H9 (cell line): ENCODE measurements around the gene DRG1. TPM values are rescaled to one million over a fixed set of nuclear protein-coding genes. Genes with fewer than 3 reads are reported as not detected.

Experiments
- DNase-seq: peaks from one replicate; pipeline ENCODE4 v3.0.0-alpha.2; 2017
- H2AFZ ChIP-seq: one replicate; pipeline ENCODE4 v1.6.1; 2013; ENCODE audit warnings: mild to moderate bottlenecking, low read length, control low read depth, moderate library complexity
- H2AK5ac ChIP-seq: 2 replicates; pipeline ENCODE4 v1.6.1; 2013; ENCODE audit warnings: low read length, control low read depth, mixed read lengths; ENCODE audit not compliant: insufficient read length
- H2BK120ac ChIP-seq: one replicate; pipeline ENCODE4 v1.6.1; 2013; ENCODE audit warnings: low read depth, mild to moderate bottlenecking, low read length, control low read depth, inconsistent platforms; ENCODE audit not compliant: poor library complexity, severe bottlenecking
- H2BK12ac ChIP-seq: 2 replicates; pipeline ENCODE4 v1.6.1; 2013; ENCODE audit warnings: low read length, control low read depth, mixed read lengths, low read depth; ENCODE audit not compliant: insufficient read length
- H2BK15ac ChIP-seq: 2 replicates; pipeline ENCODE4 v1.6.1; 2013; ENCODE audit warnings: low read depth, low read length, control low read depth
- H2BK20ac ChIP-seq: one replicate; pipeline ENCODE4 v1.6.1; 2013; ENCODE audit warnings: low read depth, mild to moderate bottlenecking, low read length, control low read depth, inconsistent platforms; ENCODE audit not compliant: poor library complexity, severe bottlenecking
- H2BK5ac ChIP-seq: 2 replicates; pipeline ENCODE4 v1.6.1; 2013; ENCODE audit warnings: low read length, control low read depth, mixed read lengths; ENCODE audit not compliant: insufficient read length
- H3K14ac ChIP-seq: 2 replicates; pipeline ENCODE4 v1.6.1; 2013; ENCODE audit warnings: low read length, control low read depth; ENCODE audit not compliant: insufficient read depth
- H3K18ac ChIP-seq: 2 replicates; pipeline ENCODE4 v1.6.1; 2013; ENCODE audit warnings: low read depth, mild to moderate bottlenecking, mixed read lengths, low read length, control low read depth; ENCODE audit not compliant: insufficient read length
- H3K23ac ChIP-seq: 2 replicates; pipeline ENCODE4 v1.6.1; 2013; ENCODE audit warnings: low read length, control low read depth, mixed read lengths, low read depth; ENCODE audit not compliant: insufficient read length
- H3K23me2 ChIP-seq: 2 replicates; pipeline ENCODE4 v1.6.1; 2013; ENCODE audit warnings: low read depth, mild to moderate bottlenecking, mixed read lengths, low read length, control low read depth; ENCODE audit not compliant: insufficient read length, poor library complexity, severe bottlenecking
- H3K27ac ChIP-seq: 2 replicates; pipeline ENCODE4 v1.5.1; 2013; ENCODE audit warnings: low read length, control low read depth, mixed read lengths, low read depth; ENCODE audit not compliant: insufficient read length
- H3K27me3 ChIP-seq: 2 replicates; pipeline ENCODE4 v1.6.1; 2013; ENCODE audit warnings: low read length, control low read depth, inconsistent platforms; ENCODE audit not compliant: insufficient read depth
- H3K4ac ChIP-seq: 2 replicates; pipeline ENCODE4 v1.6.1; 2013; ENCODE audit warnings: low read depth, mild to moderate bottlenecking, control low read depth, inconsistent platforms, low read length, moderate library complexity
- H3K4me1 ChIP-seq: 2 replicates; pipeline ENCODE4 v1.6.1; 2013; ENCODE audit warnings: low read length, control low read depth, inconsistent platforms; ENCODE audit not compliant: insufficient read depth
- H3K4me2 ChIP-seq: 2 replicates; pipeline ENCODE4 v1.6.1; 2013; ENCODE audit warnings: low read length, control low read depth, mixed read lengths; ENCODE audit not compliant: insufficient read length, insufficient read depth
- H3K56ac ChIP-seq: 2 replicates; pipeline ENCODE4 v1.6.1; 2013; ENCODE audit warnings: low read depth, mild to moderate bottlenecking, mixed read lengths, low read length, control low read depth; ENCODE audit not compliant: insufficient read length
- H3K79me1 ChIP-seq: 2 replicates; pipeline ENCODE4 v1.6.1; 2013; ENCODE audit warnings: low read depth, mild to moderate bottlenecking, moderate library complexity, low read length, control low read depth, inconsistent platforms; ENCODE audit not compliant: insufficient read depth, poor library complexity, severe bottlenecking
- H3K79me2 ChIP-seq: 2 replicates; pipeline ENCODE4 v1.6.1; 2013; ENCODE audit warnings: low read length, control low read depth, inconsistent platforms; ENCODE audit not compliant: insufficient read depth
- H3K9ac ChIP-seq: 2 replicates; pipeline ENCODE4 v1.6.1; 2013; ENCODE audit warnings: low read length, control low read depth, mixed read lengths; ENCODE audit not compliant: insufficient read length; ENCODE audit errors: extremely low read depth
- H3K9me3 ChIP-seq: one replicate; pipeline ENCODE4 v1.6.1; 2013; ENCODE audit warnings: low read depth, low read length, inconsistent platforms; ENCODE audit not compliant: control insufficient read depth
- H3T11ph ChIP-seq: one replicate; pipeline ENCODE4 v1.6.1; 2013; ENCODE audit warnings: mild to moderate bottlenecking, low read length, control low read depth, inconsistent platforms
- H4K20me1 ChIP-seq: one replicate; pipeline ENCODE4 v1.6.1; 2013; ENCODE audit not compliant: control insufficient read depth, insufficient read length, insufficient read depth
- H4K5ac ChIP-seq: 2 replicates; pipeline ENCODE4 v1.6.1; 2013; ENCODE audit warnings: low read depth, mild to moderate bottlenecking, mixed read lengths, low read length, control low read depth; ENCODE audit not compliant: insufficient read length
- H4K8ac ChIP-seq: replicated peaks from 2 replicates; pipeline ENCODE4 v1.6.1; 2013; ENCODE audit warnings: low read length, control low read depth, mixed read lengths, low read depth; ENCODE audit not compliant: insufficient read length
- H4K91ac ChIP-seq: 2 replicates; pipeline ENCODE4 v1.6.1; 2013; ENCODE audit warnings: low read depth, mild to moderate bottlenecking, moderate library complexity, mixed read lengths, low read length, control low read depth; ENCODE audit not compliant: insufficient read length
- H3K27ac Mint-ChIP-seq, 3 experiments: 2 replicates in 2 of 3; 3 replicates in 1 of 3; pipeline ENCODE4 v1.8.0; 2020 to 2021; ENCODE audit warnings: mixed read lengths in 3 of 3, mild to moderate bottlenecking in 1 of 3, moderate library complexity in 1 of 3
- H3K27me3 Mint-ChIP-seq: 2 replicates; pipeline ENCODE4 v1.8.0; 2021; ENCODE audit warnings: low read depth, mild to moderate bottlenecking, moderate library complexity, mixed read lengths
- H3K36me3 Mint-ChIP-seq, 3 experiments: 2 replicates in 2 of 3; 3 replicates in 1 of 3; pipeline ENCODE4 v1.8.0; 2020 to 2021; ENCODE audit warnings: low read depth in 3 of 3, mixed read lengths in 3 of 3; ENCODE audit not compliant: insufficient read depth in 1 of 3
- H3K4me1 Mint-ChIP-seq, 2 experiments: 2 replicates each; pipeline ENCODE4 v1.8.0; 2020; ENCODE audit warnings: mixed read lengths in 2 of 2
- H3K4me3 Mint-ChIP-seq, 2 experiments: 2 replicates in 1 of 2; 3 replicates in 1 of 2; pipeline ENCODE4 v1.8.0; 2020 to 2021; ENCODE audit warnings: mild to moderate bottlenecking in 2 of 2, mixed read lengths in 2 of 2, moderate library complexity in 1 of 2
- H3K9me3 Mint-ChIP-seq, 2 experiments: 2 replicates in 1 of 2; 3 replicates in 1 of 2; pipeline ENCODE4 v1.8.0; 2020; ENCODE audit warnings: mild to moderate bottlenecking in 2 of 2, mixed read lengths in 2 of 2, moderate library complexity in 1 of 2
- WGBS: extraction: QIAGEN DNeasy Blood & Tissue Kit; methylation state at CpG from one replicate; pipeline ENCODE4 v1.1.7; 2013; ENCODE audit warnings: missing lambda C conversion rate, low lambda C conversion rate, mixed read lengths; ENCODE audit not compliant: insufficient read length; ENCODE audit errors: extremely low coverage; 5-methylcytosine and 5-hydroxymethylcytosine counted together
- total RNA-seq: library from RNA; stranded (reverse); gene quantifications from 2 replicates; pipeline ENCODE4 v1.2.1, GENCODE V29; 2021
- TF ChIP-seq, protein P1 (sequence below): fragments of 200-600 bp; sonication (generic); conservative IDR thresholded peaks from 3 replicates; pipeline ENCODE4 v1.8.0; 2021; ENCODE audit warnings: antibody characterized with exemption, mild to moderate bottlenecking

Gene DRG1
- total RNA-seq, 1 experiment from 2014 or later: 89.5 TPM

DNA sequence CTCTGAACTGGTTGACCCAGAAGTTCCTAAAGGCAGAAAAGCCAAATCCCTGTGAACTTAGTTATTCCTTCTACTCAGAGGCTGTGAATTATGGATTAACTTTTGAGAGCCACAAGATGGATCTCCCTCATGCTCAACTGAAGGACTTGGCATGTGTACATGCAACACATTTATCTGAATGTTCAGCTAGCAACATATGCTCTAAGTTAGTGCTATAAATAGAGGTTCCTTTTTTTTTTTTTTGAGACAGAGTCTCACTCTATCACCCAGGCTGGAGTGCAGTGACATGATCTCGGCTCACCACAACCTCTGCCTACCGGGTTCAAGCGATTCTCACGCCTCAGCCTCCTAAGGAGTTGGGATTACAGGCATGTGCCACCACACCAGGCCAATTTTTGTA is 50.1 kb downstream of the DRG1 start:
- Histone ChIP-seq H2AK5ac (no peak overlapping the region), H2BK5ac (no peak overlapping the region), H3K4me1 (no peaks in the 10 kb centered on the region), H3K79me1 (no peaks in the 10 kb centered on the region), H3K56ac (no peak overlapping the region), H4K91ac (no peak overlapping the region), H3K14ac (no peak overlapping the region), H3K27me3 (no peaks in the 10 kb centered on the region), H2BK15ac (no peak overlapping the region), H3K79me2 (no peaks in the 10 kb centered on the region), H3K9me3 (no peaks in the 10 kb centered on the region), H3K9ac (no peak overlapping the region), H3K23me2 (no peaks in the 10 kb centered on the region), H2BK120ac (no peak overlapping the region), H2BK12ac (no peak overlapping the region), H3K27ac (no peak overlapping the region), H3K4ac (no peak overlapping the region), H4K5ac (no peak overlapping the region), H4K8ac (no peak overlapping the region), H3K23ac (no peak overlapping the region), H4K20me1 (no peaks in the 10 kb centered on the region), H2AFZ (no peak overlapping the region), H3T11ph (no peak overlapping the region), H2BK20ac (no peak overlapping the region), H3K4me2 (no peak overlapping the region), H3K18ac (no peak overlapping the region)
- H3K27ac Mint-ChIP-seq: no peak overlapping the region
- H3K4me1 Mint-ChIP-seq: no peaks in the 10 kb centered on the region
- TF ChIP-seq, protein P1, sequence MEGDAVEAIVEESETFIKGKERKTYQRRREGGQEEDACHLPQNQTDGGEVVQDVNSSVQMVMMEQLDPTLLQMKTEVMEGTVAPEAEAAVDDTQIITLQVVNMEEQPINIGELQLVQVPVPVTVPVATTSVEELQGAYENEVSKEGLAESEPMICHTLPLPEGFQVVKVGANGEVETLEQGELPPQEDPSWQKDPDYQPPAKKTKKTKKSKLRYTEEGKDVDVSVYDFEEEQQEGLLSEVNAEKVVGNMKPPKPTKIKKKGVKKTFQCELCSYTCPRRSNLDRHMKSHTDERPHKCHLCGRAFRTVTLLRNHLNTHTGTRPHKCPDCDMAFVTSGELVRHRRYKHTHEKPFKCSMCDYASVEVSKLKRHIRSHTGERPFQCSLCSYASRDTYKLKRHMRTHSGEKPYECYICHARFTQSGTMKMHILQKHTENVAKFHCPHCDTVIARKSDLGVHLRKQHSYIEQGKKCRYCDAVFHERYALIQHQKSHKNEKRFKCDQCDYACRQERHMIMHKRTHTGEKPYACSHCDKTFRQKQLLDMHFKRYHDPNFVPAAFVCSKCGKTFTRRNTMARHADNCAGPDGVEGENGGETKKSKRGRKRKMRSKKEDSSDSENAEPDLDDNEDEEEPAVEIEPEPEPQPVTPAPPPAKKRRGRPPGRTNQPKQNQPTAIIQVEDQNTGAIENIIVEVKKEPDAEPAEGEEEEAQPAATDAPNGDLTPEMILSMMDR: no peak
- WGBS: no CpG with 5 or more reads among the region's 4 CpGs
- no peak overlapping the region for H3K4me3 Mint-ChIP-seq
- H3K9me3 Mint-ChIP-seq: no peaks in the 10 kb centered on the region
- H3K27me3 Mint-ChIP-seq: no peaks in the 10 kb centered on the region
- DNase-seq: no peak
- peaks cover 2 to 33% (median 8%) of the 10 kb centered on the region in 3 experiments; a peak in 6 of 7 replicates for H3K36me3 Mint-ChIP-seq
